Breast epithelium (tissue), 4 donors: ENCODE data around the gene ATP6V1G2. TPM values are rescaled to one million over a fixed set of nuclear protein-coding genes. Genes with fewer than 3 reads are reported as not detected.

Experiments
- DNase-seq, 2 donors: peaks; one replicate each; pipeline ENCODE4 v3.0.0-alpha.2; 2019; ENCODE audit warnings: low spot score in 2 of 2
- H3K27ac ChIP-seq, 2 donors: fragments of 200-600 bp; sonication (generic) in 1 of 2; one replicate each; pipeline ENCODE4 v1.5.1; 2016 to 2019; ENCODE audit warnings: mild to moderate bottlenecking in 1 of 2
- H3K27me3 ChIP-seq, 2 donors: fragments of 200-600 bp; sonication (generic) in 1 of 2; one replicate each; pipeline versions ENCODE4 v1.5.1 to v1.6.0; 2017 to 2019; ENCODE audit warnings: control low read depth in 1 of 2, mild to moderate bottlenecking in 1 of 2
- H3K36me3 ChIP-seq: fragments of 200-600 bp; one replicate; pipeline ENCODE4 v1.5.1; 2019
- H3K4me1 ChIP-seq, 2 donors: fragments of 200-600 bp; sonication (generic); one replicate each; pipeline ENCODE4 v1.5.1; 2016 to 2019; ENCODE audit warnings: control low read depth in 1 of 2
- H3K4me3 ChIP-seq, 3 donors: fragments of 200-600 bp; sonication (generic); 1 replicate in 2 of 3; 2 replicates in 1 of 3; pipeline ENCODE4 v1.5.1; 2016 to 2019; ENCODE audit warnings: mild to moderate bottlenecking in 3 of 3, moderate library complexity in 2 of 3
- H3K9me3 ChIP-seq, 2 donors: fragments of 200-600 bp; sonication (generic) in 1 of 2; one replicate each; pipeline ENCODE4 v1.5.1; 2016 to 2019; ENCODE audit warnings: control low read depth in 1 of 2
- POLR2A ChIP-seq: fragments of 450-650 bp; IDR thresholded peaks from one replicate; pipeline ENCODE4 v1.6.1; 2016; ENCODE audit warnings: antibody characterized with exemption, mild to moderate bottlenecking, moderate library complexity
- POLR2AphosphoS5 ChIP-seq, 3 donors: sonication (generic); formaldehyde crosslinking; IDR thresholded peaks; one replicate each; pipeline ENCODE4 v1.6.1; 2017; ENCODE audit warnings: antibody characterized with exemption in 3 of 3
- intact Hi-C: fragments of 100-400 bp; cut with DNase I; formaldehyde crosslinking; loops from one replicate; pipeline ENCODE4 v1.15.1; 2023; ENCODE audit warnings: low total_unique reads
- total RNA-seq, 3 donors: library from RNA; depleted of rRNA; stranded (reverse); fragments of >200 nt; gene quantifications; one replicate each; pipeline ENCODE4 v1.1.0, GENCODE V29; 2016
- TF ChIP-seq, protein P1 (sequence below), 3 donors: fragments of 450-650 bp; IDR thresholded peaks; one replicate each; pipeline ENCODE4 v1.5.1; 2016 to 2017; ENCODE audit warnings: antibody characterized with exemption in 3 of 3, mild to moderate bottlenecking in 3 of 3, moderate library complexity in 3 of 3

The ATP6V1G2 gene
- total RNA-seq, 3 donors from 2014 or later, result 0.44 to 1.8 (median 1.6) TPM

GRCh38 chr6:31541059-31541657, 5.2 kb downstream of the ATP6V1G2 start:
- Histone ChIP-seq H3K27me3 (no peaks in the 10 kb centered on the region), H3K9me3 (no peaks in the 10 kb centered on the region), H3K36me3 (peaks cover 2% of the 10 kb centered on the region), H3K4me3 (peak overlapping the region; percentile 62 to 80 (median 67)), H3K4me1 (peaks cover 11 to 22% of the 10 kb centered on the region in 2 donors), H3K27ac (peak overlapping the region; percentile 95 to 97)
- peak in 1 of 2 donors; percentile 39 for DNase-seq
- intact Hi-C loops, result no loop called here
- TF ChIP-seq POLR2A (no peak), POLR2AphosphoS5 (IDR thresholded peaks at IDR 0.05) (peak in 1 of 3 donors; percentile 7)
- TF ChIP-seq, protein P1, sequence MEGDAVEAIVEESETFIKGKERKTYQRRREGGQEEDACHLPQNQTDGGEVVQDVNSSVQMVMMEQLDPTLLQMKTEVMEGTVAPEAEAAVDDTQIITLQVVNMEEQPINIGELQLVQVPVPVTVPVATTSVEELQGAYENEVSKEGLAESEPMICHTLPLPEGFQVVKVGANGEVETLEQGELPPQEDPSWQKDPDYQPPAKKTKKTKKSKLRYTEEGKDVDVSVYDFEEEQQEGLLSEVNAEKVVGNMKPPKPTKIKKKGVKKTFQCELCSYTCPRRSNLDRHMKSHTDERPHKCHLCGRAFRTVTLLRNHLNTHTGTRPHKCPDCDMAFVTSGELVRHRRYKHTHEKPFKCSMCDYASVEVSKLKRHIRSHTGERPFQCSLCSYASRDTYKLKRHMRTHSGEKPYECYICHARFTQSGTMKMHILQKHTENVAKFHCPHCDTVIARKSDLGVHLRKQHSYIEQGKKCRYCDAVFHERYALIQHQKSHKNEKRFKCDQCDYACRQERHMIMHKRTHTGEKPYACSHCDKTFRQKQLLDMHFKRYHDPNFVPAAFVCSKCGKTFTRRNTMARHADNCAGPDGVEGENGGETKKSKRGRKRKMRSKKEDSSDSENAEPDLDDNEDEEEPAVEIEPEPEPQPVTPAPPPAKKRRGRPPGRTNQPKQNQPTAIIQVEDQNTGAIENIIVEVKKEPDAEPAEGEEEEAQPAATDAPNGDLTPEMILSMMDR (IDR thresholded peaks at IDR 0.05), result peak in 1 of 3 donors; percentile 7

- H3K9me3 ChIP-seq, result no peaks in the 10 kb centered on the region
- peak overlapping the region; percentile 62 to 80 (median 67) for H3K4me3 ChIP-seq
- H3K4me1 ChIP-seq, result peaks cover 11 to 22% of the 10 kb centered on the region in 2 donors
- H3K27me3 ChIP-seq, result no peaks in the 10 kb centered on the region
- no peak for DNase-seq
- intact Hi-C loops, result no loop called here
- H3K36me3 ChIP-seq, result peaks cover 7% of the 10 kb centered on the region
- no peak for TF ChIP-seq POLR2AphosphoS5 (IDR thresholded peaks at IDR 0.05)
- TF ChIP-seq, protein P1 (IDR thresholded peaks at IDR 0.05), result no peak
- no peak for TF ChIP-seq POLR2A
- H3K27ac ChIP-seq, result peak overlapping the region; percentile 95 to 97
Observed at GRCh38 chr6:31540640-31541039, 5.8 kb downstream of the ATP6V1G2 start.

- Histone ChIP-seq H3K27me3 (no peaks in the 10 kb centered on the region), H3K4me1 (peaks cover 11 to 22% of the 10 kb centered on the region in 2 donors), H3K9me3 (no peaks in the 10 kb centered on the region), H3K36me3 (peaks cover 22% of the 10 kb centered on the region), H3K27ac (peak overlapping the region in 1 of 2 donors; percentile 95), H3K4me3 (peak overlapping the region in 2 of 3 donors; percentile 25 to 80)
- intact Hi-C loops, result no loop called here
- DNase-seq, result no peak
- TF ChIP-seq POLR2A (no peak), POLR2AphosphoS5 (IDR thresholded peaks at IDR 0.05) (no peak)
- TF ChIP-seq, protein P1 (IDR thresholded peaks at IDR 0.05), result no peak
Observed at GRCh38 chr6:31538805-31539400, 7.5 kb downstream of the ATP6V1G2 start.

DNA sequence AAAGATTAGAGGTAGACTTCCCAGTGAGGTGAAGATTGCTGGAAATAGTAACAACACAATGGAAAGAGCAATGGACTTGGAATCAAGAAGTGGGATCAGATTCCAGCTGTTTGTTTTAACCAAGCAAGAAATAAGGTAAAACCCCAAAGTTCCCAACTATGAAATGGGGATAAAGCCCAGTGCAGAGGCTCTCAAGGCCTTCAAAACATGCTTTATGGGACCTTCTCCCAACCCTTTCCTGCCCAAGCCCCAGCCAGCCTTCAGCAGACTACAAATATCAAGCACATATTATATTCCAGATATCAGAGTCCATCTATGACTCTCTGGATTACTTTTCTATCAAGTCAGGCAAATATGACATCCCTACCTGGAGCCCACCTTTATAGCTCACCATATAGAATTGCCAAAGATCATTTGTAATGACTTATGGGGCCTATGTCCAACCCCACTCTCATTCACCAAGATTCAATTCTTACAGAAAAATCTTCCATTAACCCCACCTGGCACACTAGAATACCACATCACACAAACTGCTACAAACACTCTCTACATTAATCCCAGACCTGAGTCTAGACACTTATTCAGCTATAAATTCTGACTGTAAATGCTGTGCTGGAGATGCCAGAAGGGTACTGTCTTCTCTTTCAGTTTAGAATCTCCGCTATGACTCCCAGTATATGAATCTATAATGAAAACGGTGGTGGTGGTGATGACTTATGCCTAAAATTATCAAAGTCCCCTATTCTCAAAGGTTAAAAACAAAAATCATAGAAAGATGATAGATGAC, 10.7 kb downstream of the ATP6V1G2 start:
- intact Hi-C loops, result no loop called here
- H3K4me1 ChIP-seq, result peaks cover 11 to 17% of the 10 kb centered on the region in 2 donors
- H3K9me3 ChIP-seq, result no peaks in the 10 kb centered on the region
- DNase-seq, result no peak
- no peak overlapping the region for H3K4me3 ChIP-seq
- H3K27ac ChIP-seq, result no peak overlapping the region
- TF ChIP-seq POLR2A (no peak), POLR2AphosphoS5 (IDR thresholded peaks at IDR 0.05) (no peak)
- TF ChIP-seq, protein P1 (IDR thresholded peaks at IDR 0.05), result no peak
- no peaks in the 10 kb centered on the region for H3K27me3 ChIP-seq
- peaks cover 26% of the 10 kb centered on the region for H3K36me3 ChIP-seq
